ENCODE results near the gene SURF1.

DNA sequence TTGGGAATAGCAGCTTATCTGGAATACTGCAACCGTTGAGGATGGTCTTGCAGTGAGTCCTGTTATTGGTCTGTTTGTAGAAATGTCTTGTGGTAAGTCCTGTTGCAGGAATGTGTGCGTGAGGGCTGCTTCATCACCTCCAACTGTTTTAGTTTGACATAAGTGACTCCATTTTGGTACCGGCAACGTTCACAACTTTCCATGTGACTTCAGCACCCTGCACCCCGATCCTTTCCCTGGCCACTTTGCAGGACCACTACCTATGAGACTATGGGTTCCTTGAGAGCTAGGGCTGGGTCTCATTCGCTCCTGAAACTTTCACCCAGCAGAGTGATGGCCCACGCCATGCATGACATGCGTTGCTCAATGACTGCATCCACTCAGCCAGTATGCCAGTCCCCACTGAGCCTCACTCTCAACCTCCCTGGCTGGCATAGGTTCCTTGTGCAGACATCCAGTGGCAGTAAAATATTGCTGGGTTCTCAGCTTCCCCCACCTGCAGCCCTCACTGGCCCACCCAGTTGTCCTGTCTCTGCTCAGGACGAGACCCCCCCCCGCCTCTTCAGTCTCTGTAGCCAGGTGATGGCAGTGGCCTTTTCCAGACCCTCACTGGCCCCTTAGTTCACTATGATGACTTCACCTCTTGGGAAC is 28.3 kb downstream of the SURF1 start:
- peak; percentile 33; the same call in 1 of the 2 replicates for TF ChIP-seq POLR2A (IDR thresholded peaks at IDR 0.05; ENCODE audit: low read depth, low read length)
- peak; percentile 59 for TF ChIP-seq POLR2AphosphoS5 (IDR thresholded peaks at IDR 0.05; ENCODE audit: low read depth, low read length)
- TF ChIP-seq TAF1 (IDR thresholded peaks at IDR 0.05; ENCODE audit: low read depth, low read length): no peak
- no peak for TF ChIP-seq POU2F2 (IDR thresholded peaks at IDR 0.05; ENCODE audit: low read depth, low read length)

All from GM12891 (cell line).